Progenitor cell of endocrine pancreas (in vitro differentiated cells): ENCODE results near the gene CLDN7. TPM values are rescaled to one million over a fixed set of nuclear protein-coding genes. Genes with fewer than 3 reads are reported as not detected.

Experiments
- DNase-seq: peaks from one replicate; pipeline ENCODE4 v3.0.0; 2021; ENCODE audit warnings: low spot score; ENCODE audit not compliant: unreplicated experiment
- H3K27ac Mint-ChIP-seq: 2 replicates; pipeline ENCODE4 v1.8.0; 2021; ENCODE audit warnings: mild to moderate bottlenecking, moderate library complexity, mixed read lengths
- H3K27me3 Mint-ChIP-seq: 2 replicates; pipeline ENCODE4 v1.8.0; 2021; ENCODE audit warnings: mixed read lengths
- H3K36me3 Mint-ChIP-seq: 2 replicates; pipeline ENCODE4 v1.8.0; 2022; ENCODE audit warnings: mixed read lengths; ENCODE audit not compliant: insufficient read depth
- H3K4me1 Mint-ChIP-seq: 2 replicates; pipeline ENCODE4 v1.8.0; 2021; ENCODE audit warnings: low read depth, mixed read lengths
- H3K4me3 Mint-ChIP-seq: 2 replicates; pipeline ENCODE4 v1.8.0; 2021; ENCODE audit warnings: low read depth, mild to moderate bottlenecking, moderate library complexity, mixed read lengths
- H3K9me3 Mint-ChIP-seq: 2 replicates; pipeline ENCODE4 v1.8.0; 2021; ENCODE audit warnings: low read depth, mixed read lengths
- microRNA-seq: library from miRNA; unstranded; fragments of <30 nt; microRNA quantifications from one replicate; pipeline ENCODE4 v1.1.0, GENCODE V29; 2020; ENCODE audit warnings: borderline number of aligned reads; ENCODE audit not compliant: unreplicated experiment
- total RNA-seq: library from RNA; stranded (reverse); gene quantifications from 2 replicates; pipeline ENCODE4 v1.2.1, GENCODE V29; 2021
- TF ChIP-seq, protein P1 (sequence below): fragments of 200-600 bp; sonication (generic); IDR thresholded peaks from one replicate; pipeline ENCODE4 v1.5.0; 2021; ENCODE audit warnings: antibody characterized with exemption, mild to moderate bottlenecking; ENCODE audit not compliant: unreplicated experiment

Gene CLDN7
- total RNA-seq, 1 donor from 2014 or later, result 137 TPM

- DNase-seq, result no peak
- peak overlapping the region; percentile 33 for H3K27ac Mint-ChIP-seq
- peaks cover 36% of the 10 kb centered on the region for H3K4me1 Mint-ChIP-seq
- H3K27me3 Mint-ChIP-seq, result no peaks in the 10 kb centered on the region
- H3K4me3 Mint-ChIP-seq, result peak overlapping the region; percentile 57
- no peaks in the 10 kb centered on the region for H3K36me3 Mint-ChIP-seq
- TF ChIP-seq, protein P1, sequence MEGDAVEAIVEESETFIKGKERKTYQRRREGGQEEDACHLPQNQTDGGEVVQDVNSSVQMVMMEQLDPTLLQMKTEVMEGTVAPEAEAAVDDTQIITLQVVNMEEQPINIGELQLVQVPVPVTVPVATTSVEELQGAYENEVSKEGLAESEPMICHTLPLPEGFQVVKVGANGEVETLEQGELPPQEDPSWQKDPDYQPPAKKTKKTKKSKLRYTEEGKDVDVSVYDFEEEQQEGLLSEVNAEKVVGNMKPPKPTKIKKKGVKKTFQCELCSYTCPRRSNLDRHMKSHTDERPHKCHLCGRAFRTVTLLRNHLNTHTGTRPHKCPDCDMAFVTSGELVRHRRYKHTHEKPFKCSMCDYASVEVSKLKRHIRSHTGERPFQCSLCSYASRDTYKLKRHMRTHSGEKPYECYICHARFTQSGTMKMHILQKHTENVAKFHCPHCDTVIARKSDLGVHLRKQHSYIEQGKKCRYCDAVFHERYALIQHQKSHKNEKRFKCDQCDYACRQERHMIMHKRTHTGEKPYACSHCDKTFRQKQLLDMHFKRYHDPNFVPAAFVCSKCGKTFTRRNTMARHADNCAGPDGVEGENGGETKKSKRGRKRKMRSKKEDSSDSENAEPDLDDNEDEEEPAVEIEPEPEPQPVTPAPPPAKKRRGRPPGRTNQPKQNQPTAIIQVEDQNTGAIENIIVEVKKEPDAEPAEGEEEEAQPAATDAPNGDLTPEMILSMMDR, result no peak
- H3K9me3 Mint-ChIP-seq, result no peaks in the 10 kb centered on the region
These were observed 50.6 kb downstream of the CLDN7 start for GRCh38 chr17:7211491-7212273.

Small RNA genes lying within 50 kb of the gene (microRNA-seq; reads per million reads assigned to microRNA genes)
- 3,646 reads per million, percentile 87 among the genes with 10 or more reads in this experiment for gene MIR324

Other genes with a start within 250 kb of the CLDN7 start
- gene RNASEK, start 249.9 kb downstream of the CLDN7 start, total RNA-seq, result 168 and 178 TPM in 2 replicates
- 0.09 TPM in 1 of 2 replicates, not detected in the other for gene BCL6B, start 239.4 kb downstream of the CLDN7 start, total RNA-seq
- 19.6 and 20.3 TPM in 2 replicates for gene SLC16A13, start 226.5 kb downstream of the CLDN7 start, total RNA-seq
- 0.84 and 1.4 TPM in 2 replicates for gene SLC16A11, start 218.4 kb downstream of the CLDN7 start, total RNA-seq
- not detected in 2 replicates for gene CLEC10A, start 182.2 kb downstream of the CLDN7 start, total RNA-seq
- 2.7 and 3.0 TPM in 2 replicates for gene ASGR2, start 147.7 kb downstream of the CLDN7 start, total RNA-seq
- 10.6 and 11.1 TPM in 2 replicates for gene ASGR1, start 83.1 kb downstream of the CLDN7 start, total RNA-seq
- gene DLG4, start 42.6 kb downstream of the CLDN7 start, total RNA-seq, result 46.3 and 48.6 TPM in 2 replicates
- 653 and 693 TPM in 2 replicates for gene ACADVL, start 42.5 kb downstream of the CLDN7 start, total RNA-seq
- 104 TPM in 2 replicates for gene DVL2, start 28.0 kb downstream of the CLDN7 start, total RNA-seq
- gene PHF23, start 23.0 kb downstream of the CLDN7 start, total RNA-seq, result 66.9 and 73.7 TPM in 2 replicates
- gene GABARAP, start 20.0 kb downstream of the CLDN7 start, total RNA-seq, result 447 and 466 TPM in 2 replicates
- gene CTDNEP1, start 10.7 kb downstream of the CLDN7 start, total RNA-seq, result 134 and 137 TPM in 2 replicates
- gene ELP5, start 10.3 kb downstream of the CLDN7 start, total RNA-seq, result 42.3 and 45.0 TPM in 2 replicates
- 1.5 and 2.0 TPM in 2 replicates for gene SLC2A4, start 19.2 kb upstream of the CLDN7 start, total RNA-seq
- 2.7 and 4.3 TPM in 2 replicates for gene YBX2, start 32.2 kb upstream of the CLDN7 start, total RNA-seq
- 323 and 338 TPM in 2 replicates for gene EIF5A, start 45.1 kb upstream of the CLDN7 start, total RNA-seq
- 77.1 and 81.1 TPM in 2 replicates for gene GPS2, start 52.9 kb upstream of the CLDN7 start, total RNA-seq
- gene NEURL4, start 66.9 kb upstream of the CLDN7 start, total RNA-seq, result 75.2 TPM in 2 replicates
- 1.0 TPM in 1 of 2 replicates, not detected in the other for gene ACAP1, start 74.1 kb upstream of the CLDN7 start, total RNA-seq
- gene KCTD11, start 89.7 kb upstream of the CLDN7 start, total RNA-seq, result 11.3 and 12.4 TPM in 2 replicates
- not detected in 2 replicates for gene TMEM95, start 92.7 kb upstream of the CLDN7 start, total RNA-seq
- 9.1 and 13.4 TPM in 2 replicates for gene TNK1, start 118.6 kb upstream of the CLDN7 start, total RNA-seq
- gene PLSCR3, start 132.0 kb upstream of the CLDN7 start, total RNA-seq, result 35.5 and 37.9 TPM in 2 replicates
- 89.2 and 102 TPM in 2 replicates for gene TMEM256, start 141.6 kb upstream of the CLDN7 start, total RNA-seq
- gene NLGN2, start 145.4 kb upstream of the CLDN7 start, total RNA-seq, result 30.3 and 34.4 TPM in 2 replicates
- gene SPEM1, start 157.8 kb upstream of the CLDN7 start, total RNA-seq, result not detected in 2 replicates
- gene SPEM2, start 163.1 kb upstream of the CLDN7 start, total RNA-seq, result not detected in 2 replicates
- not detected in 2 replicates for gene SPEM3, start 166.4 kb upstream of the CLDN7 start, total RNA-seq
- gene TMEM102, start 173.0 kb upstream of the CLDN7 start, total RNA-seq, result 8.1 and 10.0 TPM in 2 replicates
- 4.5 and 5.1 TPM in 2 replicates for gene FGF11, start 177.0 kb upstream of the CLDN7 start, total RNA-seq
- gene CHRNB1, start 182.6 kb upstream of the CLDN7 start, total RNA-seq, result 17.2 and 19.1 TPM in 2 replicates
- gene ZBTB4, start 217.2 kb upstream of the CLDN7 start, total RNA-seq, result 26.8 and 28.4 TPM in 2 replicates
- not detected in 2 replicates for gene SLC35G6, start 219.0 kb upstream of the CLDN7 start, total RNA-seq
- 195 and 210 TPM in 2 replicates for gene POLR2A, start 221.9 kb upstream of the CLDN7 start, total RNA-seq